GM12865 (cell line): ENCODE results near the gene HRAS.
A peak's percentile ranks its signal among the peaks of the same experiment; 100 is the strongest.
"Not testable (repeated sequence)": the region's sequence is repeated elsewhere in the genome, so short reads cannot be mapped to it uniquely, and the experiment has no call there.

ENCODE experiments used
- DNase-seq: peaks from one replicate; pipeline ENCODE4 v3.0.0; 2010; ENCODE audit warnings: low read depth
- H3K4me3 ChIP-seq: 2 replicates; pipeline ENCODE4 v1.5.1; 2011; ENCODE audit warnings: mild to moderate bottlenecking, low read depth, low read length, control low read depth
- CTCF ChIP-seq: IDR thresholded peaks from 2 replicates; pipeline ENCODE4 v1.5.1; 2011; ENCODE audit warnings: low read length, control low read depth, low read depth, inconsistent platforms; ENCODE audit not compliant: insufficient read depth; ENCODE audit errors: missing control alignments

HRAS gene

DNA sequence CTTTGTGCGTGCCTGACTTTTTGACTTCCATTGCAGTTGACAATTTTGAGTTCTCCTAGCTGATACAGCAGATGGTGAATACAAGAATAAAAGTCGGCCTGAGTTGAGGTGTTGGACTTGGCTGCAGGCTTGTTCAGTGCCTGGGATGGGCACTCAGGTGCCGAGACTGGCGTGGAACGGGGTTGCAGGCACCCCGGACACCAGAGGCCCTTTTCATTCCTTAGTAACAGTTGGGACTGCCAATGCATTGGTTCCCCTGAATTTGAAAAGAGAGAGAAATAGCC, 42.2 kb upstream of the HRAS start:
- TF ChIP-seq CTCF, result no peak
- H3K4me3 ChIP-seq, result peak overlapping the region; percentile 92
- no peak for DNase-seq

GRCh38 chr11:576811-577610, 41.6 kb upstream of the HRAS start:
- no peak for DNase-seq
- peak overlapping the region; percentile 92 for H3K4me3 ChIP-seq

DNA sequence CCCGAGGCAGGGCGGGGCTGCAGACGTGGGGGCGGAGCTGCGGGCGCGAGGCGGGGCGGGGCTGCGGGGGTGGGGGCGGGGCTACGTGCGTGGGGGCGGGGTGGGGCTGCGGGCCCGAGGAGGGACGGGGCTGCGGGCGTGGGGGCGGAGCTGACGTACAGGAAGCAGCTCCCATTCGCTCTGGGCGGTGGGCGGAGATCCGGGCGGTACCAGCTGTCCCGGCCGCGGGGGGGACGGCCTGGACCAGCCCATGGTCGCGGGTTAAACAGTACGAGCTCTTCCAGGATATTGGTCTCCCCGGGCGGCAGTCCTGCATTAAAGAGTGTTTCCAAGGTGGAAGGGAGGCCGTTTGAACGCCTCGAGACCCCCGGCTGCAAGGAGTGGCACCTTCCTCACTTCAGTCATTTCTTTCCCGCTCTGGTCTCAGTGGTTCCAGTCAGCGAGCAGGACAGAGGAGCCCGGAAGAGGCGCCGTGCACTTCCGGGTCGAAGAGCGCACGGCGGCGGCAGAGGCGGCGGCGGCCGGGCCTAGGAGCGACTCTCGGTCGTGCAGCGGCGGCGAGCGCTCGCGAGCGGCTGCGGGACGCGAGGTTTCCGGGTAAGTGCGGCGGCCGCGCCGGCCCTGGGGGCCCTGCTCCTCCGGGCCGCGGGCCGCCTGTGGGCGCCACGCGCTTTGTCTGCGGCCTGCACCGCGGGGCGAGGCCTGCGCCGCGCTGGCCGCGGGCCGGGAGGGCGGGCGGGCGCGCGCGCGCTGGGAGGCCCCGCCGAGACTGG, 40.8 kb upstream of the HRAS start, which contains the start of gene PHRF1:
Gene PHRF1, plus strand, starts transcription at position 475 of the 773 bp plus-strand sequence. CDS start 5,043 bp downstream, outside the sequence.
- peak; percentile 98 for DNase-seq
- TF ChIP-seq CTCF, result no peak
- peak within 1 kb of the TSS; percentile 92 for H3K4me3 ChIP-seq

More at GRCh38 chr11:576811-577610, 41.6 kb upstream of the HRAS start:
- no peak for TF ChIP-seq CTCF

GRCh38 chr11:575313-575995, 40.1 kb upstream of the HRAS start:
- peak overlapping the region; percentile 67 for H3K4me3 ChIP-seq
- TF ChIP-seq CTCF, result no peak
- DNase-seq, result no peak

DNA sequence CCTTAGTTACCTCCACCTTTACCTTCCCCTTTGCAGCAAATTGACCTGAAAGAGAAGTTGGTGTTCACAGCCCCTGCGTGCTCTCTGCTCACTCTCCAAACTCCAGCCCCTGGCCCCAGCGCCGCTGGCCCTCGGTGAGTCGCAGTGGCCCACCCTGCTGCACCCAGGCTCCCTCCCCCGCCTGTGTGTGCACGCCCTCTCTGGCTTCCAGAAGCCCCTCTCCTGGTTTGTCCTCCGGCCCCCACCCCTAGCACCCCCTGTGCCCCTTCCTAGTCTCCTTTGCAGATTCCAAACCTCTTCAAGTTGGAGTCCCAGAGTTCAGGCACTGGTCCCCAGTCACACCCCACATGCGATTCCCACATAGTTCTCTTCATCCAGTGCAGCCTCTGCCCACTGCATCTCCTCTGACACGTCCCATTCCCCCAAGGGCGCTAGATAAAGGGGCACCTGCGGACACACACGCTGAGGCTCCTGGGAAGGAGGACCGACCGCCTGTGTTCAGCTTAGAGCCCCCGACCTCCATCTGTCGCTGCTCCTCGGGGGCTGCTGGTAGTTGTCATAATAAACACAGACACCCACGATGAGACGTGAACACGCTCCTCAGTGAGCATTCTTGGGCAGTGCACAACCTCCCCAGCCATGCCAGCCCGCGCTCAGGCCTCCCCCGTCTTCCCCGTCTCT, 39.4 kb upstream of the HRAS start:
- DNase-seq, result no peak
- TF ChIP-seq CTCF, result no peak
- H3K4me3 ChIP-seq, result peak overlapping the region; percentile 67

DNA sequence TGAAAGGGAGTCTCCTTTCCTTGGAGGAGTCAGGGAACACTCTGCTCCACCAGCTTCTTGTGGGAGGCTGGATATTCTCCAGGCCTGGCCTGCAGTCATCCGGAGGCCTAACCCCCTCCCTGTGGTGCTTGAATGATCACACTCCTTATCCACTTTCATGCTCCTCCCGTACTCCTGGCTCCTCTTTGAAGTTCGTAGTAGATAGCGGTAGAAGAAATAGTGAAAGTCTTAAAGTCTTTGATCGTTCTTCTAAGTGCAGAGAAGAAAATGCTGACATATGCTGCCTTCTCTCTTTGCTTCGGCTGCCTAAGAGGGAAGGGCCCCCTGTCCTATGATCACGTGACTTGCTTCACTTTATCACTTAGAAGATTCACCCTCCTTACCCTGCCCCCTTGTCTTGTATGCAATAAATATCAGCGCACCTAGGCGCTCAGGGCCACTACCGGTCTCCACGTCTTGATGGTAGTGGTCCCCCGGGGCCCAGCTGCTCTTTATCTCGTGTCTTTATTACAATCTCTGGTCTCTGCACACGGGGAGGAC, 38.7 kb upstream of the HRAS start:
- DNase-seq, H3K4me3 ChIP-seq: not testable (repeated sequence)
